ENCODE data around the gene FABP3. TPM values are rescaled to one million over a fixed set of nuclear protein-coding genes. Genes with fewer than 3 reads are reported as not detected.

Gene FABP3
- total RNA-seq (ENCODE audit: unreplicated experiment) = 148 TPM
- long read RNA-seq, transcript FABP3-201 (4 exons, 725 nt) = major isoform, 87 of 96 reads
- long read RNA-seq, partial matches to known transcripts = 0 of 96 reads
- long read RNA-seq, other reads (novel, unspliced or antisense) = 8 of 96 reads

DNA sequence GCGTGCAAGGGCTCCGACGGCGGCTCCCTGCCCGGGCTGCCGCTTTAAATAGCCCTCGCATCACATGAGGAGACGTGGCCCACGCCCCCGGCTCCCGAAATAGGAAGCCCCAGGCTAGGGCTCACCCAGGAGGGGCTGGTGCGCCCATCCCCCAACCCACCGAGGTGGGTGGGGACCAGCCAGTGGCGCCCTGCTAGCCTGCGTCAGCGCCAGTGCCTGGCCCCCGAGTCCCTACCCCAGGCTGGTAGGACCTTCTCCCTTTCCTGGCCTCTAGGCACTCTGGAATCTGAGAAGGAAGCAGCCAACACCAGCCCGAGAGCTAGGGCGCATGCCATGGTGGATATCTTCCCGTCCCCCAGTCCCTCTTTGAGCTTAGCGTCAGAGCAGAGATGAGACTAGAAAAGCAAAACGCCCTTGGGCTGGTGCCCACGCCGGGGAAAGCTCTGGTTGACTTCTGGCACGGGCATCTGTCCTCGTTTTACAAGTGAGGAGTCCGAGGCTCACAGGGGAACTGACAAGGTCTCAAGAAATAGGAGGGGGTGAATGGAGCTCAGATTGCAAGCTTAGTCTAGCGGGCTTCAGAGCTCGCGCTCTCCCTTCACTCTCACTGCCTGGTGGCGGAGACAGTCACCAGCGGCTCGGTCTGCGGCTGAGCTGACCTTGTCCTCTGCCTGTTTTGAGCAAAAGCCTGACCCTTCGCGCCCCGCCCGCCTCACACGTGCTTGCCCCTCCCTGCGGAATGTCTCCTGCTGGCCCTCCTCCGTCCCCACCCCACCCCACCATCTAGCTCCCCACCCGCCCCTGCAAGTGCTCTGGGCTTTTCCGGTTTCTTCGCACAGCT lies at the start of gene FABP3:
Gene FABP3, minus strand, starts transcription at position 21 of the 841 bp plus-strand sequence. CDS start 62 bp downstream, outside the sequence.
- Mint-ChIP-seq H3K36me3 (ENCODE audit: unreplicated experiment) (no peaks in the 10 kb centered on the region), H3K4me3 (ENCODE audit: unreplicated experiment) (peak within 1 kb of the TSS; percentile 87), H3K4me1 (ENCODE audit: low read depth, unreplicated experiment) (peaks cover 50% of the 10 kb centered on the region), H3K9me3 (ENCODE audit: unreplicated experiment) (peaks cover 3% of the 10 kb centered on the region), H3K27ac (ENCODE audit: unreplicated experiment) (peak within 1 kb of the TSS; percentile 97), H3K27me3 (ENCODE audit: unreplicated experiment) (peaks cover 13% of the 10 kb centered on the region)
- TF ChIP-seq, protein P1, sequence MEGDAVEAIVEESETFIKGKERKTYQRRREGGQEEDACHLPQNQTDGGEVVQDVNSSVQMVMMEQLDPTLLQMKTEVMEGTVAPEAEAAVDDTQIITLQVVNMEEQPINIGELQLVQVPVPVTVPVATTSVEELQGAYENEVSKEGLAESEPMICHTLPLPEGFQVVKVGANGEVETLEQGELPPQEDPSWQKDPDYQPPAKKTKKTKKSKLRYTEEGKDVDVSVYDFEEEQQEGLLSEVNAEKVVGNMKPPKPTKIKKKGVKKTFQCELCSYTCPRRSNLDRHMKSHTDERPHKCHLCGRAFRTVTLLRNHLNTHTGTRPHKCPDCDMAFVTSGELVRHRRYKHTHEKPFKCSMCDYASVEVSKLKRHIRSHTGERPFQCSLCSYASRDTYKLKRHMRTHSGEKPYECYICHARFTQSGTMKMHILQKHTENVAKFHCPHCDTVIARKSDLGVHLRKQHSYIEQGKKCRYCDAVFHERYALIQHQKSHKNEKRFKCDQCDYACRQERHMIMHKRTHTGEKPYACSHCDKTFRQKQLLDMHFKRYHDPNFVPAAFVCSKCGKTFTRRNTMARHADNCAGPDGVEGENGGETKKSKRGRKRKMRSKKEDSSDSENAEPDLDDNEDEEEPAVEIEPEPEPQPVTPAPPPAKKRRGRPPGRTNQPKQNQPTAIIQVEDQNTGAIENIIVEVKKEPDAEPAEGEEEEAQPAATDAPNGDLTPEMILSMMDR (IDR thresholded peaks at IDR 0.05; ENCODE audit: partially characterized antibody, unreplicated experiment) = no peak
- peak; percentile 89 for DNase-seq

GRCh38 chr1:31421371-31422040 lies 48.6 kb upstream of the FABP3 start:
- Mint-ChIP-seq H3K27me3 (ENCODE audit: unreplicated experiment) (peaks cover 4% of the 10 kb centered on the region), H3K9me3 (ENCODE audit: unreplicated experiment) (peaks cover 2% of the 10 kb centered on the region), H3K27ac (ENCODE audit: unreplicated experiment) (peak overlapping the region; percentile 84), H3K4me1 (ENCODE audit: low read depth, unreplicated experiment) (peaks cover 18% of the 10 kb centered on the region), H3K4me3 (ENCODE audit: unreplicated experiment) (peak overlapping the region; percentile 65), H3K36me3 (ENCODE audit: unreplicated experiment) (no peaks in the 10 kb centered on the region)
- peak; percentile 56 for DNase-seq
- TF ChIP-seq, protein P1 (IDR thresholded peaks at IDR 0.05; ENCODE audit: partially characterized antibody, unreplicated experiment) = peak; percentile 39

GRCh38 chr1:31420716-31421115 lies 47.8 kb upstream of the FABP3 start:
- Mint-ChIP-seq H3K27ac (ENCODE audit: unreplicated experiment) (no peak overlapping the region), H3K36me3 (ENCODE audit: unreplicated experiment) (no peaks in the 10 kb centered on the region), H3K4me1 (ENCODE audit: low read depth, unreplicated experiment) (peaks cover 21% of the 10 kb centered on the region), H3K4me3 (ENCODE audit: unreplicated experiment) (no peak overlapping the region), H3K27me3 (ENCODE audit: unreplicated experiment) (peaks cover 5% of the 10 kb centered on the region), H3K9me3 (ENCODE audit: unreplicated experiment) (peaks cover 3% of the 10 kb centered on the region)
- no peak for DNase-seq
- TF ChIP-seq, protein P1 (IDR thresholded peaks at IDR 0.05; ENCODE audit: partially characterized antibody, unreplicated experiment) = no peak

DNA sequence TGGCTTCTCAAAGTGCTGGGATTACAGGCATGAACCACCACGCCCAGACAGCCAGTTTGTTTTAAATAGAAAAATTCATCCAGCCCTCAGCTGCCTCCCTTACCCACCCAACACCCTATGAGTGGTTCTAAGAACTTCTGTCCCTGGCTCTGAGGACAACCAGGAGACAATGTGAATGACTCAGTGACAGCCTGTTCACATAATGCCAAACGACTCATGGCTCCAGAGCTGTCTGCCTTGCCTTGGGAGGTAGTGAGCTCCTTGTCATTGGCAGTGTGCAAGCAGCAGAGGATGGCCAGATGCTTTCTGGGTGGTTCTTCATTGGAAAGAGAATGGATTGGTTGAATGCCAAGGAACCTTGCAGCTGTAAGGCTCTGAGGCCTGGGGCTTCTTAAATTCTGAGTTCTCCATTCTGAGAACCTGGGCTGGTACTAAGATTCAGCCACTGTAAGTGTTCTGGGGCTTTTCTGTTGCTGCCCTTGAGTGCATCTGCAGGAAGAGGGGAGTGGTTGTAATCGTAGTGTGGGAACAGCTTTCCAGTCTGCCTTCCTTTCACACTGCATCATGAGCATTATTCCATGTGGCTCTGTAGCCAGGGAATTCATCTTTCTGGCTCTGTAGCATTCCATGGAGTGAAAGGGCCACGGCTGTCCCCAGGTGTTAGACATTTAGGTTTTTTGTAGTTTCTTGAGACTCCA lies 45.9 kb upstream of the FABP3 start:
- Mint-ChIP-seq H3K9me3 (ENCODE audit: unreplicated experiment) (peaks cover 14% of the 10 kb centered on the region), H3K36me3 (ENCODE audit: unreplicated experiment) (no peaks in the 10 kb centered on the region), H3K4me1 (ENCODE audit: low read depth, unreplicated experiment) (peaks cover 25% of the 10 kb centered on the region), H3K27ac (ENCODE audit: unreplicated experiment) (no peak overlapping the region), H3K4me3 (ENCODE audit: unreplicated experiment) (no peak overlapping the region), H3K27me3 (ENCODE audit: unreplicated experiment) (peaks cover 14% of the 10 kb centered on the region)
- DNase-seq = no peak
- TF ChIP-seq, protein P1 (IDR thresholded peaks at IDR 0.05; ENCODE audit: partially characterized antibody, unreplicated experiment) = no peak

Measured in glutamatergic neuron (in vitro differentiated cells).